SU-DHL-6 (cell line): ENCODE results near the gene TAS2R38.
"Not testable (repeated sequence)": the region's sequence is repeated elsewhere in the genome, so short reads cannot be mapped to it uniquely, and the experiment has no call there.

Experiments
- H2AFZ ChIP-seq: fragments of 200-600 bp; sonication (generic); 2 replicates; pipeline ENCODE4 v1.6.1; 2014; ENCODE audit warnings: low read depth, mild to moderate bottlenecking, moderate library complexity, mixed read lengths, antibody characterized with exemption, low read length; ENCODE audit not compliant: severe bottlenecking
- H3F3A ChIP-seq: fragments of 200-600 bp; shearing (Covaris generic); 2 replicates; pipeline ENCODE4 v1.6.0; 2016; ENCODE audit warnings: antibody characterized with exemption, mild to moderate bottlenecking; ENCODE audit not compliant: insufficient read depth
- H3K27ac ChIP-seq: fragments of 200-600 bp; sonication (generic); 2 replicates; pipeline ENCODE4 v1.5.1; 2016; ENCODE audit warnings: low read depth, mild to moderate bottlenecking, low read length, moderate library complexity, mixed read lengths
- H3K27me3 ChIP-seq: fragments of 200-600 bp; sonication (generic), shearing (Covaris generic); 2 replicates; pipeline ENCODE4 v1.6.0; 2014; ENCODE audit warnings: mild to moderate bottlenecking, low read length
- H3K36me3 ChIP-seq: fragments of 200-600 bp; sonication (generic); 2 replicates; pipeline ENCODE4 v1.6.1; 2014; ENCODE audit warnings: mild to moderate bottlenecking, low read length, mixed read lengths
- H3K4me2 ChIP-seq: fragments of 300-600, 200-600 bp; shearing (Covaris generic), sonication (generic); 2 replicates; pipeline ENCODE4 v1.6.0; 2014; ENCODE audit warnings: low read length, low read depth, mild to moderate bottlenecking; ENCODE audit not compliant: poor library complexity, severe bottlenecking
- H3K4me3 ChIP-seq: fragments of 200-600 bp; sonication (generic); 2 replicates; pipeline ENCODE4 v1.5.1; 2014; ENCODE audit warnings: antibody characterized with exemption, low read length, mild to moderate bottlenecking, mixed read lengths; ENCODE audit not compliant: insufficient read depth, poor library complexity, severe bottlenecking
- H3K79me2 ChIP-seq: fragments of 200-600 bp; sonication (generic); 2 replicates; pipeline ENCODE4 v1.6.1; 2014; ENCODE audit warnings: mild to moderate bottlenecking, low read length, moderate library complexity; ENCODE audit not compliant: insufficient read depth
- H3K9ac ChIP-seq: fragments of 200-600 bp; sonication (generic); 2 replicates; pipeline ENCODE4 v1.7.0; 2014; ENCODE audit warnings: mild to moderate bottlenecking, low read length
- H3K9me2 ChIP-seq: fragments of 200-600 bp; sonication (generic); replicated peaks from 2 replicates; pipeline ENCODE4 v1.6.1; 2014; ENCODE audit warnings: low read length; ENCODE audit not compliant: insufficient read depth
- H3K9me3 ChIP-seq: fragments of 200-600 bp; sonication (generic); 2 replicates; pipeline ENCODE4 v1.6.1; 2014; ENCODE audit warnings: low read length, mixed read lengths; ENCODE audit not compliant: insufficient read depth
- H4K20me1 ChIP-seq: fragments of 200-600 bp; sonication (generic); 2 replicates; pipeline ENCODE4 v1.6.1; 2014; ENCODE audit warnings: low read depth, mild to moderate bottlenecking, antibody characterized with exemption, low read length, moderate library complexity, mixed read lengths
- EZH2phosphoT487 ChIP-seq: fragments of 200-600 bp; sonication (generic), shearing (Covaris generic); conservative IDR thresholded peaks from 2 replicates; pipeline ENCODE4 v1.6.1; 2018; ENCODE audit warnings: mild to moderate bottlenecking, antibody characterized with exemption, low read length, moderate library complexity, mixed read lengths
- TF ChIP-seq, protein P1 (sequence below): fragments of 200-600 bp; sonication (generic); IDR thresholded peaks from one replicate; pipeline ENCODE4 v1.5.1; 2017; ENCODE audit warnings: antibody characterized with exemption, mild to moderate bottlenecking, low read length, moderate library complexity; ENCODE audit not compliant: insufficient read depth, poor library complexity, severe bottlenecking

The TAS2R38 gene

DNA sequence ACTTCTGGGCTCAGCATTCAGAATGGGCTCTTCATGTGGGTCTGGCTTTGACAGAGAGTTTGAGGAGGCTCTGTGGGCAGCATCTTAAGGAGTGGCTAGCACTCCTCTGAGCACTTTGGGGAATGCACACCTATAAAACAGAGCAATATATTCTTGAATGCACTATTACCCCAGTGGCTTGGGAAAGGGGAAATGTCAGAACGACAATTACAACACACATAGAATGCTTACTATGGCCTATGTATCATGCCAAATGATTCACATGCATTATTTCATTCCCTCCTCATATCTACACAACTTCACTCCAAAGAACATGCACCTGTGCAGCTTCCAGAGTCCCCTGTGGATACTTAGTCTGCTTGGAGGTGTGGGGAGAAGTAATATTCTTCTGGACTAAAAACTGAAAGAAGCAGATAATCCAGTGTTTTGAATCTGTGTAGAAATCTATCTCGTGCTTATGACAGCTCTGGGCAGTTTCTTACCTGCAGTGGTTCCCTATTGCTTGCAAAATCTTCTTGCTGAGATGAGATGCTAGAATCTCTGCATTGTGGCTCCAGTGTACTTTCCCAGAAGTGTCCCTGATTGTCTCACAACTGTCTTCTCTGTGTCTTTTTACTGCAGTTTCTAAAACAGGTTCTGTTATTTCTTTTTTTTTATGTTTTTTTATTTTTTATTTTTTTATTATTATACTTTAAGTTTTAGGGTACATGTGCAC, 16.6 kb upstream of the TAS2R38 start:
- Histone ChIP-seq H3K9me3 (no peaks in the 10 kb centered on the region), H3K4me2 (no peak overlapping the region), H3K36me3 (no peaks in the 10 kb centered on the region), H3K4me3 (no peak overlapping the region), H3K27me3 (no peaks in the 10 kb centered on the region), H3K27ac (no peak overlapping the region), H3K79me2 (no peaks in the 10 kb centered on the region), H3F3A (no peaks in the 10 kb centered on the region), H4K20me1 (no peaks in the 10 kb centered on the region), H3K9ac (no peak overlapping the region), H2AFZ (no peak overlapping the region), H3K9me2 (no peaks in the 10 kb centered on the region)
- TF ChIP-seq EZH2phosphoT487 = no peak
- TF ChIP-seq, protein P1, sequence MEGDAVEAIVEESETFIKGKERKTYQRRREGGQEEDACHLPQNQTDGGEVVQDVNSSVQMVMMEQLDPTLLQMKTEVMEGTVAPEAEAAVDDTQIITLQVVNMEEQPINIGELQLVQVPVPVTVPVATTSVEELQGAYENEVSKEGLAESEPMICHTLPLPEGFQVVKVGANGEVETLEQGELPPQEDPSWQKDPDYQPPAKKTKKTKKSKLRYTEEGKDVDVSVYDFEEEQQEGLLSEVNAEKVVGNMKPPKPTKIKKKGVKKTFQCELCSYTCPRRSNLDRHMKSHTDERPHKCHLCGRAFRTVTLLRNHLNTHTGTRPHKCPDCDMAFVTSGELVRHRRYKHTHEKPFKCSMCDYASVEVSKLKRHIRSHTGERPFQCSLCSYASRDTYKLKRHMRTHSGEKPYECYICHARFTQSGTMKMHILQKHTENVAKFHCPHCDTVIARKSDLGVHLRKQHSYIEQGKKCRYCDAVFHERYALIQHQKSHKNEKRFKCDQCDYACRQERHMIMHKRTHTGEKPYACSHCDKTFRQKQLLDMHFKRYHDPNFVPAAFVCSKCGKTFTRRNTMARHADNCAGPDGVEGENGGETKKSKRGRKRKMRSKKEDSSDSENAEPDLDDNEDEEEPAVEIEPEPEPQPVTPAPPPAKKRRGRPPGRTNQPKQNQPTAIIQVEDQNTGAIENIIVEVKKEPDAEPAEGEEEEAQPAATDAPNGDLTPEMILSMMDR = no peak

GRCh38 chr7:141987803-141988202, 14.2 kb upstream of the TAS2R38 start:
- not testable (repeated sequence) for H2AFZ ChIP-seq, H3K79me2 ChIP-seq, H3K4me3 ChIP-seq, H3K9ac ChIP-seq, H3K36me3 ChIP-seq, H3K27ac ChIP-seq, H3K9me3 ChIP-seq, H3K9me2 ChIP-seq, H3K4me2 ChIP-seq, H3K27me3 ChIP-seq, H3F3A ChIP-seq, H4K20me1 ChIP-seq

- H3K9me2 ChIP-seq = no peaks in the 10 kb centered on the region
- no peaks in the 10 kb centered on the region for H3K36me3 ChIP-seq
- H2AFZ ChIP-seq = no peak overlapping the region
- H3K27ac ChIP-seq = no peak overlapping the region
- no peak overlapping the region for H3K4me2 ChIP-seq
- H3F3A ChIP-seq = no peaks in the 10 kb centered on the region
- H3K9me3 ChIP-seq = no peaks in the 10 kb centered on the region
- no peak overlapping the region for H3K4me3 ChIP-seq
- TF ChIP-seq EZH2phosphoT487 = no peak
- TF ChIP-seq, protein P1 = no peak
- H4K20me1 ChIP-seq = no peaks in the 10 kb centered on the region
- H3K79me2 ChIP-seq = no peaks in the 10 kb centered on the region
- no peaks in the 10 kb centered on the region for H3K27me3 ChIP-seq
- H3K9ac ChIP-seq = no peak overlapping the region
Measured at GRCh38 chr7:141986923-141987322, 13.3 kb upstream of the TAS2R38 start.

GRCh38 chr7:141985926-141986325, 12.4 kb upstream of the TAS2R38 start:
- H3F3A ChIP-seq, H3K79me2 ChIP-seq, H3K4me2 ChIP-seq, H3K4me3 ChIP-seq, H4K20me1 ChIP-seq, H3K9me2 ChIP-seq, H3K9ac ChIP-seq, H3K27me3 ChIP-seq, H2AFZ ChIP-seq, H3K9me3 ChIP-seq, H3K27ac ChIP-seq, H3K36me3 ChIP-seq: not testable (repeated sequence)
